DMS 273 (cell line): ENCODE data around the gene TYRO3.

Experiments
- DNase-seq: peaks from one replicate; lab custom pipeline; 2025; ENCODE audit not compliant: unreplicated experiment; lab: John Stamatoyannopoulos, UW

TYRO3 gene

GRCh38 chr15:41558400-41559238 is at the start of gene TYRO3:
TYRO3 (plus strand) TSS chr15:41559212; CDS start chr15:41559258, 46 bp downstream.
- peak; percentile 86 for DNase-seq

- no peak for DNase-seq
Measured at GRCh38 chr15:41510728-41511127, 48.3 kb upstream of the TYRO3 start.

DNA sequence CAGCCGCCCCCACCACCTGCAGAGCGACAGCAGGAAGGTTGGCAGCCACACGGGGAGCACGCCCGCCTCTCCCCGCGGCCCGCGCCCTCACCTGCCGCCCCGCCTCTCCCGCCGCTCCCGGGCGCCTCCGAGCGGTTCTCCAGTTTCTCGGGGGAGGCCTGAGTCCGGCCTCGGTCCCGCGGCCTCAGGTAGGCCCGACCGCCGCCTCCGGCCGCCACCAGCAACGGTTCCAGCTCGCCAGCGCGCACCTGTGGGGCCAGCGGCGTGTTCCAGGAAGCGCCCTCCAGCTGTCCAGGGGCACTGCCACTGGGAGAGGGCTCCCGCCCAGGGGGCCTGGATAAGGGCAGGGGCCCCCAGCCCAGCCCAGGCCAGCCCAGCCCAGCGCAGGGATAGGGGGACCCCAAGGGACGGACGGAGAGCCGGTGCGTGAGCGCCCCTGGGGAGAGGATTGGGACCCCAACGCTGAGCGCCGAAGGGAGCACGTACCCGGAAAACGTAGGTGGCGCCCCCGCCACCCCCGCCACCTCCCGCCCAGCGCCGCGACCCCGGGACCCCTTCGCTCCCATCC is 47.6 kb upstream of the TYRO3 start:
- no peak for DNase-seq

DNA sequence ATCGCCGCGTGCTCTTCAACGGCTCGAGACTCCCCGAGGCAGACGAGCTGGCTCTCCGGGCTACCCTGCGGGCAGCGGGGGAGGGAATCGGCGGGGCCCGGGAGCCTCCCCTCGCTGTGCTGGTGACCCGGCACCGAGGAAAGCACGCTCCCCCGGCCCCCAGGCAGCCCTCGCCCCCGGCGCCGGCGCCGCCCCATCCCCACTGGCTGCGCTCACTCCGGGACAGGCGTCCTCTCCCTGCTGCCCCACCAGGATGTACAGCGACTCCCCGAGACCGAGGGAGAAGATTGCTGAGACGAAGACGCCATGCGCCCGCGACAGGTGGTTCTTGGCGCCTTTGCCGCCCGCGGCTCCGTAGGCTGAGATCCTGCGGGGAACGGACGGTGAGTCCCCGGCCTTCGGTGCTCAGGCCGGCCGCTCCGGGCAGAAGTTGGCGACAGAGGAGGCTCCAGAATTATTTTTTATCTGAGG is 47.1 kb upstream of the TYRO3 start:
- DNase-seq = peak; percentile 41

GRCh38 chr15:41512512-41512939 is 46.5 kb upstream of the TYRO3 start:
- DNase-seq = no peak

- peak; percentile 53 for DNase-seq
Measured at GRCh38 chr15:41512940-41513505, 46.0 kb upstream of the TYRO3 start.

DNA sequence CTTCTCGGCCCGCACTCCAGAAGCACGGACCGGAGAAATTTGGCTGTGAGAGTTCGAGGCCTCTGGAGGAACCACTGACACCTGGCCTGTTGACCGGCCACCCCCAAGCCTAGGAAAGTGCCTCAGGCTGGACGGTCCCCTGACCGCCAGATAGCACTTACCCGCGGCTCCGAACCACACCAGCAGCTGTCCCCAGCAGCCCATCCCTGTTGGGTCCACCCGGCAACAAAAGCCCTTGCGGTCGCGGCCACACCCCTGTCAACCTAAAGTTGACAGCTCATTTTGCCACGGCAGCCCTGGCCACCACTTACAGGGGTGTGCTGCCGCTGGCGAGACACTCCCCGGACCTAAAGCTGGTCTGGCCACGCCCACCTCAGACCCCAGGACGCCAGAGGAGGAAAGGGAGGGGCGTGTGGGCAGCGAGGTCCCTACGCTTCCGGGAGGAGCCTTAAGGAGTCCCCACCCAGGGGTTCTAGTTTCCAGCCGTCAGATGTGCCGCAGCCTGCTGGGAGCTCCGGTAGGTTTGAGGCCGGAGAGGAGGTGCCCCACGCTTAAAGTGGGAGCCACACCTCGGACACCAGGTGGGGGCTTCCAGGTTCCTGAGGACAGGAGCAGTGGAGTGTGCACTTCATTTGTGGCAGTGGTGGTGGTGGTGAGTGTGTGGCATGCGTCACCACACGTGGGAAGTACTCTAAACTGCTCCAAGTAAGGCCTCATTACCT is 45.3 kb upstream of the TYRO3 start, which contains the start of gene LTK:
Gene LTK, minus strand, starts transcription at position 322 of the 722 bp plus-strand sequence. Its CDS starts 118 bp downstream, at position 204.
- no peak for DNase-seq

GRCh38 chr15:41517895-41518449 is 41.0 kb upstream of the TYRO3 start:
- peak; percentile 26 for DNase-seq

DNA sequence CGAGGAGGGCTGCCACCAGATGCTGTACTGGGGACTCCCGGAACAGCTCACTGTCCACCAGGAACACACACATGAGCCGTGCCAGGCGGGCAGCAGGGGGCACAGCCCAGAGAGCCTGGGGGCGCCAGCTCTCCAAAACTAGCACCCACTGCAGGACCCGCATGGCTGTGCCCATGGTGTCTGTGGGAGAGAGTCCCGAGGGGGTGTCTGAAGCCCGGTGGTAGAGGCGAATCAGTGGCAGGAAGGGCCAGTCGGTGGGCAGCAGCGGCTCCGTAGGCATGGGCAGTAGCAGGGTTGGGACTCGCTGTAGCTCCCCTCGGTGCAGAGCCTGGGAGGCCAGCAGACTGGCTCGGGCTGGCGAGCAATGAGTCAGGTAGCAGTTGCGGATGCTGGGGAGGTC is 38.4 kb upstream of the TYRO3 start:
- no peak for DNase-seq

DNA sequence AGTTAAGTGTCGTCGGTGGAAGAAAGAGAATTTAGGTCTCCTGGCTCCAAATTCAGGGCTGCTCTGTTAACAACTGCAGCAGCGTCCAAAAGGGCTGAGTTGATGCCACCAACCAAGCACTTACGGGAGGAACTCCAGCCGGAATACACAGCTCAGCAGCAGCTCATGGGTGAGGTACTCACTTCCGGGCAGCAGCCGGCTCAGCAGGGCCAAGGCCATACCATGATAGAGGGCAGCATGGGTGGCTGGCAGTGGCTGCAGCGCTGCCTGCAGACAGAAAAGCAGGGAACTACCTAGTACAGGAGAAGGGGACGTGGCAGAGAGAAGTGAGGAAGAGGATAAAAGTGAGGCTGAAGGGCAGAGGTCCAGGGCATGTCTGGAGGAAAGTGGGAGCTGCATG is 37.4 kb upstream of the TYRO3 start:
- DNase-seq = no peak

DNA sequence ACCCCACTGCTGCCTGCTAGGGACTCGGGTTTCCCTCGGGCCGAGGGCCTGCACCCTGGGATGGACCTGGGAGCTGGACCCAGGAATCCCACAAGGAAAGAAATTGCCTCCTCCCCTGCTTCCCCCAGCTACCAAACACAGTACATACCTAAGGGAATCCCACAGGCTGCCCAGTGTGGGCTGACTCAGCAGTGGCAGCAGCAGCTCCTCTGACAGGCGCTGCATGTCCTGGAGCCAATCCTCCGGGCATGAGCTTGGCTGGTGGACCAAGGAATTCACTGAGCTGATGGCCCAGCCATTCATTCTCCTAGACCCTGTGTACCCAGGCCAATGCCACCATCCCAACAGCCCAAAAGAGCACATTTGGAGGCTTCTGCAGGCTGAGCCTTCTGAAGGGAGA is 35.9 kb upstream of the TYRO3 start:
- DNase-seq = no peak

GRCh38 chr15:41530363-41530956 is 28.6 kb upstream of the TYRO3 start:
- DNase-seq = no peak

DNA sequence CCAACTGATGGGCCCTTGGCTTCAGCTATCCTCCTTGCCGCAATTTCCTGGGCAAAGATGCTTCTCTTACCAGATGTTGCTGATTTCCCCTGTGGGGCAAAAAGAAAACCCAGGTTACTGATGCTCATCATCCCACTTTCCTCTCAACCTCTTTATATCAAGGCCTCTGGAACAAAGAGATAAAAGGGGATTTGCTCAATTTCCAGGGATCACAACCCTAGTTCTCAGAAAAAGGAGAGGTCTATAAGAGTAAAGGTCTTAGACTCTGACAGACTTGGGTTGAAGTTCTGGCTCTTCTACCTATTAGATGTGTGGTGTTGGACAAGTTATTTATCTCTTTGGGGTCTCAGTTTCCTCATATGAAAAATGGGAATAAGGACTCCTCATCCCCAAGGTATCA is 23.5 kb upstream of the TYRO3 start:
- no peak for DNase-seq

GRCh38 chr15:41536866-41537265 is 22.1 kb upstream of the TYRO3 start:
- no peak for DNase-seq

- DNase-seq = no peak
Measured at GRCh38 chr15:41543521-41543870, 15.5 kb upstream of the TYRO3 start.

DNA sequence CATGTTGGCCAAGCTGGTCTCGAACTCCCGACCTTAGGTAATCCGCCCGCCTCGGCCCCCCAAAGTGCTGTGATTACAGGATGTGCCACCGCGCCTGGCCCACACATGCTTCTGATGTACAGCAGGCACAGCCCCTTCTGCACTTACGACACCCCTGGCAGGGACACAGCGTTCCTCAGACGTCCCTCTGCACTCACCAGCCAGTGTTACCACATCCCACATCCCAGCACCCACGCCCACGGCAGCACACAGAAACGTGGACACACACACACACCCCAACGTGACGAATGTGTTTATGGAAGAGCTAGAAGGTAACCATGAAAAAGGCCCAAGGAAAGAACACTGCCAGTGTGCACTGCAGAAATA is 14.4 kb upstream of the TYRO3 start:
- no peak for DNase-seq

DNA sequence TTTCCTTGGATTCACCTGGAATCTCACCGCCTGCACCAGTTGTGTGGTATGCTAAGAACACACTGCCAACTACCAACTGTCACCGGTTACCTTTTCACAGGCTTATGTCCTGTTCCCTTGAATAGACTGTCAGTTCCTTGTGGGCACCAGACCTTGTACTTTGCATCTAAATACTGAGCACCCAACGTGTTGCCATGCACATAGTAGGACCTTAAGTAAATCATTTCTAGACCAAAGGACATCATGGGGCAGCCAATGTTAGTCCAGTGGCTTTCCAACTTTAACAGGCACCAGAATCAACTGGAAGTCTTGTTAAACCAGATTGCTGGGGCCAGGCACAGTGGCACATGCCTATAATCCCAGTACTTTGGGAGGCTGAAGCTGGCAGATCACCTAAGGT is 13.8 kb upstream of the TYRO3 start:
- no peak for DNase-seq

GRCh38 chr15:41546851-41547786 is 11.9 kb upstream of the TYRO3 start:
- no peak for DNase-seq

DNA sequence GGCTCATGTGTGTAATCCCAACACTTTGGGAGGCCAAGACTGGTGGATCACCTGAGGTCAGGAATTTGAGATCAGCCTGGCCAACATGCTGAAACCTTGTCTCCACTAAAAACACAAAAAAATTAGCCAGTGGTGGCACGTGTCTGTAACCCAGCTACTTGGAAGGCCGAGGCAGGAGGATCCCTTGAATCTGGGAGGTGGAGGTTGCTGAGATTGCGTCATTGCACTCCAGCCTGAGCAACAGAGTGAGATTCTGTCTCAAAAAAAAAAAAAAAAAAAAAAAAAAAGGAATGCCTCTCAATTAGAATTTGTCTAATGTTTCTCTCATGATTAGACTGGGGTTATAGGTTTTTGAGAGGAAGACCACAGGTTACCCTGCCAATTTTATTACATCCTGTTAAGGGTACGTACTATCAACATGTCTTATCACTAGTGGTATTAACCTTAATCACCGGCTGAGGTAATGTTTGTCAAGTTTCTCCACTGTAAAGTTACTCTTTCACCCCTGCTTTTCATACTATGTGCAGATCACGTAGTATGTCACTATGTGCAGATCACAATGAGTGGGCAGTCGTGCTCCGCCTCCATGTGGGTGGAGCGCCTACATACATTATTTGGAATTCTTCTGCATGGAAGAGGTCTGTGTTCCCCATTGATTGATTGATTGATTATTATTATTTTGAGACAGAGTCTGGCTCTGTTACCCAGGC is 8.8 kb upstream of the TYRO3 start:
- no peak for DNase-seq
